Epithelial cell of esophagus (primary cell): ENCODE results near the gene THBS4.

Source experiments
- DNase-seq: peaks from one replicate; pipeline ENCODE4 v3.0.0; 2010; ENCODE audit warnings: low read depth
- H3K4me3 ChIP-seq: 2 replicates; pipeline ENCODE4 v1.5.1; 2011; ENCODE audit warnings: mild to moderate bottlenecking, low read length, control low read depth
- TF ChIP-seq, protein P1 (sequence below): IDR thresholded peaks from 2 replicates; pipeline ENCODE4 v1.5.1; 2011; ENCODE audit warnings: low read depth, mild to moderate bottlenecking, low read length, control low read depth, inconsistent platforms; ENCODE audit not compliant: insufficient read depth; ENCODE audit errors: missing control alignments

THBS4 gene

DNA sequence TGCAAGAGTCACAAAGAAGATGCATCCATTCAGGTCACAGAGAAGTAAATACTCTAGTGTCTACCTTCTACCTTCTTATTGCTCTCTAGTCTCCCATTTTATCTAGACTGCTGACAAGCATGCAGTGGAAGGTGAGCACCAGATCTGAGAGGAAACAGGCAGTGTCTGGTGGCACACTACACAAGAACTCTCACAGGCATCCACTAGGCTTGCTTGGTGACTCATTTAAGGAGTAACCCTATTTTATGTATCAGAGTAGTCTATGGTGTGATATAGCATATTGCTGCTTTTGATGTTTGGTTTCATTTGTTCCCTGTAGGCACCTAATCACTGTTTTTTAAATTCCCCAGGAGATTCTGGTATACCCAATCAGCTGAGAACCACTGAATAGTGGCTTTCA lies 1.6 kb upstream of the THBS4 start:
- no peak overlapping the region for H3K4me3 ChIP-seq
- DNase-seq, result peak; percentile 28
- TF ChIP-seq, protein P1, sequence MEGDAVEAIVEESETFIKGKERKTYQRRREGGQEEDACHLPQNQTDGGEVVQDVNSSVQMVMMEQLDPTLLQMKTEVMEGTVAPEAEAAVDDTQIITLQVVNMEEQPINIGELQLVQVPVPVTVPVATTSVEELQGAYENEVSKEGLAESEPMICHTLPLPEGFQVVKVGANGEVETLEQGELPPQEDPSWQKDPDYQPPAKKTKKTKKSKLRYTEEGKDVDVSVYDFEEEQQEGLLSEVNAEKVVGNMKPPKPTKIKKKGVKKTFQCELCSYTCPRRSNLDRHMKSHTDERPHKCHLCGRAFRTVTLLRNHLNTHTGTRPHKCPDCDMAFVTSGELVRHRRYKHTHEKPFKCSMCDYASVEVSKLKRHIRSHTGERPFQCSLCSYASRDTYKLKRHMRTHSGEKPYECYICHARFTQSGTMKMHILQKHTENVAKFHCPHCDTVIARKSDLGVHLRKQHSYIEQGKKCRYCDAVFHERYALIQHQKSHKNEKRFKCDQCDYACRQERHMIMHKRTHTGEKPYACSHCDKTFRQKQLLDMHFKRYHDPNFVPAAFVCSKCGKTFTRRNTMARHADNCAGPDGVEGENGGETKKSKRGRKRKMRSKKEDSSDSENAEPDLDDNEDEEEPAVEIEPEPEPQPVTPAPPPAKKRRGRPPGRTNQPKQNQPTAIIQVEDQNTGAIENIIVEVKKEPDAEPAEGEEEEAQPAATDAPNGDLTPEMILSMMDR, result no peak

DNA sequence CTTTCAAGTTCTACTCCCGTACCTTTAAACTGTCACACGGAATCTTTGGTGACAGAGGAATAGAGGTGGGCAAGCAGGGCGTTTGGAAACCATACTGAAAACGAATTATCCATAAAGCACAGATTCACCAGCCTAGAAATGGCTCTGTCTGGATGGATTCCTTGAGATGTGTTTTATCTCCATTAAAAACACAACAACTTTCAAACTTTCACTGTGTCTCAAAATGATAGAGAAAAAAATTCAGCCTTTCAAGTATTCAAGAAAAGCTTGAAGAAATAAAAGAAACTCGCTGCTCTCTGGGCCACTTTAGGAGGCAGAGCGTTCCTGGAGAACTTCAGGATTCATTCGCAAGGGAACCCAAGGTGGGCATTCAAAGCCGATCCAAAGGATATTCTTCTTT lies 589 bp upstream of the THBS4 start:
- TF ChIP-seq, protein P1, result no peak
- DNase-seq, result no peak
- H3K4me3 ChIP-seq, result no peak overlapping the region

GRCh38 chr5:80035839-80036238 lies 691 bp downstream of the THBS4 start:
- H3K4me3 ChIP-seq, result no peak overlapping the region
- TF ChIP-seq, protein P1, result no peak

DNA sequence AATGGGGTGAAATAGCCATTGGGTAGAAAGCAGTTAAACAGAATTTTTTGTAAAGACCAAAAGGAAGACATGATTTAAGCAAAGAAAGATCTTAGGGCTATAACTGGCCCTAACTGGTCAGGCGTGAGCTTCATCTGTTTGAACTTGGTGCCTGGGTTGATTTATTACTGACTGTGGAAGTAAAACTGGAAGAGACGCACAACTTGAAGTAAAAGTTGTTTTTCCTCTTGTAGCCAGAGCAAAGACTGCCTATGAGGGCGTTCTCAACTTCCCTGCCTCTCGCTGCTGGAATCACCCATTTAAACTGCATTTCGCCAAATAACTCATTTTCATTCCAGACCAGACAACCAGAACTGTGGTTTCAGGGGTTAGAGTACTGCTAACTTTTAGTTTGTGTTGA lies 1.5 kb downstream of the THBS4 start:
- H3K4me3 ChIP-seq, result no peak overlapping the region
- DNase-seq, result no peak
- TF ChIP-seq, protein P1, result no peak

More at GRCh38 chr5:80035839-80036238, 691 bp downstream of the THBS4 start:
- DNase-seq, result no peak

DNA sequence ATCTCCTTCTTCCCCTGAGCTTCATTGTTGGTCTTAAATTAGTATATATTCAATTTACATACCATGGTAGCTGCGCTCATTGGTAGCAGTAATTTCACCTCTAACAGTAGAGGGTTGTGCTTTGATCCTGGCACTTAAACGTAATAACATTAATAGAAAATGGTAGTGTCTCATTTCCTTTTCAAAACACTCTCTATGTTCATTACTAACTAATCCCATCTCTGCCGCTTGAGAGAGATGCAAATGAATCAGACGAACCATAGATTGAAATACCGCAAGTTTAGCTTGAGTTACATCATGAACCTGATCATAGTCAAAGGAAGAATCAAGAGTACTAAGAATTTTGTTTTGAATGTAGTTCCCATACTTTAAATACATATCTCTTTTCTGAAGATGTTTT lies 2.2 kb downstream of the THBS4 start:
- TF ChIP-seq, protein P1, result no peak
- no peak for DNase-seq
- H3K4me3 ChIP-seq, result no peak overlapping the region

DNA sequence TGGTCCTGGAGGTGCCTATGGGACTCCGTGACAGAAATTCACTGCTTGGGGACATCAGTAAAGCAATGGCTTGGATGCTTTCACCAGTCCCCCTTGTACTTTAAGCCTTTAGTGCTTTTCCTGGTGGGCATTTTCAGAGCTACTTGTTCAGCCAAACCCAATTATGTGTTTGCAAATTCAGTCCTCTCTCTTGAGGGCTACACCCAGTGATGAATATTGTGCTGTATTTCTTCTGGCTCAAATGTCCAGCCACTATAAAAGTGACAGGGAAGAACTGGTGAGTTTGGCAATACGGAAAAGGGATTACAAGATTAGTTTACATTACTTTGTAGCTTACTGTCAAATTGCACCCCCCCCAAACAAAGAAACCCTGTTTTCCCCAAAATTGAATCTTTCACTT lies 4.5 kb downstream of the THBS4 start:
- H3K4me3 ChIP-seq, result no peak overlapping the region
- no peak for DNase-seq
- TF ChIP-seq, protein P1, result no peak

GRCh38 chr5:80041527-80041926 lies 6.4 kb downstream of the THBS4 start:
- DNase-seq, result no peak
- TF ChIP-seq, protein P1, result no peak
- no peak overlapping the region for H3K4me3 ChIP-seq
